ENCODE data around the gene KIF5C.

DNA sequence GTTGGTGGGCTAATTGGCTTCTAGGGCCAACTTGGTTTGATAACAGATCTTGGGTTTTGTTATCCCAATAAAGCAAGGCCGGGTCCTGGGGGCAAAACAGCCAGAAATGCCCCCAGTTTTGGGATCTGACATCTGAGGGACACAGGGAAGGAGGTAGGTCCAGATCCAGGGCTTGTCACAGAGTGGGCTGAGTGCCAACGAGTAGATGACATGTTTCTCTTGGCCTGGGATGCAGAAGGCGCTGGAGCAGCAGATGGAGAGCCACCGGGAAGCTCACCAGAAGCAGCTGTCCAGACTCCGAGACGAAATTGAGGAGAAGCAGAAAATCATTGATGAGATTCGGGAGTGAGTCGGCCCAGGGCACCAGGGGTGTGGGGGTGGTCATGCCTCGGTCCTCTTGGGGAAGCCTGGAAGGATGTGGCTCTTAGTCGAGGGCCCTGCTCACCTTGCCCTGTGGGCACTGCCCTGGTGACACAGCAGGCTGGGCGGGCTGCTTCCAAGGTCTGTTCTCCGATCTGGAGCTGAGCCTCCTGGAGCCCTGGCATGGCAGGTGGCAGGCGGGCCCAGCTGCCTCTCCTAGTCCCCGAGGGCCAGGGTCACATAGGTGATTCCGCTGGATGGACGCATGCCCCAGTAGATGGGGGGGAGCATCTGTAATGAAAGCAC is 123.3 kb downstream of the KIF5C start:
- TF ChIP-seq, protein P1, sequence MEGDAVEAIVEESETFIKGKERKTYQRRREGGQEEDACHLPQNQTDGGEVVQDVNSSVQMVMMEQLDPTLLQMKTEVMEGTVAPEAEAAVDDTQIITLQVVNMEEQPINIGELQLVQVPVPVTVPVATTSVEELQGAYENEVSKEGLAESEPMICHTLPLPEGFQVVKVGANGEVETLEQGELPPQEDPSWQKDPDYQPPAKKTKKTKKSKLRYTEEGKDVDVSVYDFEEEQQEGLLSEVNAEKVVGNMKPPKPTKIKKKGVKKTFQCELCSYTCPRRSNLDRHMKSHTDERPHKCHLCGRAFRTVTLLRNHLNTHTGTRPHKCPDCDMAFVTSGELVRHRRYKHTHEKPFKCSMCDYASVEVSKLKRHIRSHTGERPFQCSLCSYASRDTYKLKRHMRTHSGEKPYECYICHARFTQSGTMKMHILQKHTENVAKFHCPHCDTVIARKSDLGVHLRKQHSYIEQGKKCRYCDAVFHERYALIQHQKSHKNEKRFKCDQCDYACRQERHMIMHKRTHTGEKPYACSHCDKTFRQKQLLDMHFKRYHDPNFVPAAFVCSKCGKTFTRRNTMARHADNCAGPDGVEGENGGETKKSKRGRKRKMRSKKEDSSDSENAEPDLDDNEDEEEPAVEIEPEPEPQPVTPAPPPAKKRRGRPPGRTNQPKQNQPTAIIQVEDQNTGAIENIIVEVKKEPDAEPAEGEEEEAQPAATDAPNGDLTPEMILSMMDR (IDR thresholded peaks at IDR 0.05), result no peak
- no peak for TF ChIP-seq EZH2 (IDR thresholded peaks at IDR 0.05; ENCODE audit: borderline replicate concordance, insufficient read depth, low read depth, low read length, poor library complexity, severe bottlenecking)

Data from B cell (primary cell).